OCI-LY1 (cell line): ENCODE measurements around the gene SNAPC4.

Experiments
- H2AFZ ChIP-seq: fragments of 200-600 bp; sonication (generic), shearing (Covaris generic); 2 replicates; pipeline ENCODE4 v1.6.0; 2014; ENCODE audit warnings: antibody characterized with exemption, mild to moderate bottlenecking, low read length
- H3F3A ChIP-seq: fragments of 200-600 bp; sonication (generic), shearing (Covaris generic); 2 replicates; pipeline ENCODE4 v1.6.0; 2014; ENCODE audit warnings: mild to moderate bottlenecking, antibody characterized with exemption, low read length, moderate library complexity; ENCODE audit not compliant: insufficient read depth
- H3K27ac ChIP-seq: fragments of 200-600 bp; sonication (generic); 2 replicates; pipeline ENCODE4 v1.5.1; 2014; ENCODE audit warnings: low read length, mixed run types, mild to moderate bottlenecking, low read depth; ENCODE audit not compliant: poor library complexity, severe bottlenecking
- H3K27me3 ChIP-seq: fragments of 200-600 bp; sonication (generic); 2 replicates; pipeline ENCODE4 v1.6.0; 2014; ENCODE audit warnings: antibody characterized with exemption, mild to moderate bottlenecking, low read length, moderate library complexity; ENCODE audit not compliant: insufficient read depth
- H3K36me3 ChIP-seq: fragments of 200-600 bp; sonication (generic); 2 replicates; pipeline ENCODE4 v1.6.1; 2014; ENCODE audit warnings: mild to moderate bottlenecking, antibody characterized with exemption, low read length, moderate library complexity, mixed read lengths; ENCODE audit not compliant: insufficient read depth
- H3K4me1 ChIP-seq: fragments of 200-600 bp; sonication (generic); 2 replicates; pipeline ENCODE4 v1.5.1; 2014; ENCODE audit warnings: mild to moderate bottlenecking, low read length, moderate library complexity; ENCODE audit not compliant: insufficient read depth, severe bottlenecking
- H3K4me2 ChIP-seq: fragments of 200-600 bp; sonication (generic), shearing (Covaris generic); 2 replicates; pipeline ENCODE4 v1.6.1; 2014; ENCODE audit warnings: low read length
- H3K4me3 ChIP-seq: fragments of 200-600 bp; sonication (generic); 2 replicates; pipeline ENCODE4 v1.5.1; 2014; ENCODE audit warnings: low read length, low read depth, mild to moderate bottlenecking, mixed read lengths; ENCODE audit not compliant: poor library complexity, severe bottlenecking
- H3K79me2 ChIP-seq: fragments of 200-600 bp; shearing (Covaris generic); 2 replicates; pipeline ENCODE4 v1.6.1; 2016; ENCODE audit warnings: mixed run types, low read length, mixed read lengths; ENCODE audit not compliant: insufficient read depth
- H3K9ac ChIP-seq: fragments of 200-600 bp; sonication (generic), shearing (Covaris generic); 2 replicates; pipeline ENCODE4 v1.6.1; 2014; ENCODE audit warnings: mild to moderate bottlenecking, low read length, mixed read lengths
- H3K9me2 ChIP-seq: fragments of 200-600 bp; sonication (generic), shearing (Covaris generic); 2 replicates; pipeline ENCODE4 v1.6.1; 2014; ENCODE audit warnings: low read depth, mild to moderate bottlenecking, low read length, mixed read lengths
- H3K9me3 ChIP-seq: fragments of 200-600 bp; shearing (Covaris generic); 2 replicates; pipeline ENCODE4 v1.6.1; 2014; ENCODE audit warnings: low read length, mixed read lengths
- H4K20me1 ChIP-seq: fragments of 200-600 bp; sonication (generic), shearing (Covaris generic); 2 replicates; pipeline ENCODE4 v1.6.0; 2016; ENCODE audit warnings: mild to moderate bottlenecking, low read length; ENCODE audit not compliant: insufficient read depth
- CTCF ChIP-seq: fragments of 200-600 bp; sonication (generic), shearing (Covaris generic); IDR thresholded peaks from 2 replicates; pipeline ENCODE4 v1.5.1; 2017; ENCODE audit warnings: mild to moderate bottlenecking, antibody characterized with exemption, low read length, moderate library complexity, mixed read lengths
- EZH2 ChIP-seq: fragments of 200-600 bp; sonication (generic), shearing (Covaris generic); IDR thresholded peaks from 2 replicates; pipeline ENCODE4 v1.8.0; 2017; ENCODE audit warnings: borderline replicate concordance, mixed run types, mild to moderate bottlenecking, antibody characterized with exemption, low read length, moderate library complexity, mixed read lengths

The SNAPC4 gene

GRCh38 chr9:136368190-136368589 lies 31.8 kb downstream of the SNAPC4 start:
- no peaks in the 10 kb centered on the region for H3F3A ChIP-seq

GRCh38 chr9:136367296-136368145 lies 32.4 kb downstream of the SNAPC4 start:
- H3K79me2 ChIP-seq, result no peaks in the 10 kb centered on the region
- no peak overlapping the region for H3K4me2 ChIP-seq
- no peak for TF ChIP-seq EZH2
- TF ChIP-seq CTCF, result no peak
- H3K9ac ChIP-seq, result no peak overlapping the region
- H3K9me3 ChIP-seq, result no peaks in the 10 kb centered on the region
- no peaks in the 10 kb centered on the region; the same call in 1 of the 2 replicates for H3K36me3 ChIP-seq
- no peaks in the 10 kb centered on the region for H3K9me2 ChIP-seq
- H3K4me1 ChIP-seq, result peaks cover 9% of the 10 kb centered on the region
- H3K4me3 ChIP-seq, result no peak overlapping the region
- H3K27ac ChIP-seq, result no peak overlapping the region
- no peaks in the 10 kb centered on the region for H3F3A ChIP-seq
- H2AFZ ChIP-seq, result no peak overlapping the region
- peaks cover 10% of the 10 kb centered on the region; the same call in 1 of the 2 replicates for H3K27me3 ChIP-seq
- H4K20me1 ChIP-seq, result no peaks in the 10 kb centered on the region

More at GRCh38 chr9:136368190-136368589, 31.8 kb downstream of the SNAPC4 start:
- no peaks in the 10 kb centered on the region for H4K20me1 ChIP-seq
- H3K4me1 ChIP-seq, result peaks cover 5% of the 10 kb centered on the region
- no peak overlapping the region for H2AFZ ChIP-seq
- H3K36me3 ChIP-seq, result no peaks in the 10 kb centered on the region; the same call in 1 of the 2 replicates
- no peak overlapping the region for H3K4me3 ChIP-seq
- H3K27ac ChIP-seq, result no peak overlapping the region
- no peaks in the 10 kb centered on the region for H3K9me3 ChIP-seq
- TF ChIP-seq EZH2 (no peak), CTCF (no peak)
- no peaks in the 10 kb centered on the region for H3K9me2 ChIP-seq
- H3K79me2 ChIP-seq, result no peaks in the 10 kb centered on the region
- no peak overlapping the region for H3K4me2 ChIP-seq
- H3K27me3 ChIP-seq, result peaks cover 10% of the 10 kb centered on the region; the same call in 1 of the 2 replicates
- no peak overlapping the region for H3K9ac ChIP-seq

GRCh38 chr9:136366826-136367225 lies 33.1 kb downstream of the SNAPC4 start:
- Histone ChIP-seq H3F3A (no peaks in the 10 kb centered on the region), H4K20me1 (no peaks in the 10 kb centered on the region), H3K4me3 (no peak overlapping the region), H2AFZ (no peak overlapping the region), H3K9me2 (no peaks in the 10 kb centered on the region), H3K4me2 (no peak overlapping the region), H3K9ac (no peak overlapping the region), H3K9me3 (no peaks in the 10 kb centered on the region), H3K27ac (no peak overlapping the region), H3K4me1 (peaks cover 11% of the 10 kb centered on the region), H3K79me2 (no peaks in the 10 kb centered on the region), H3K27me3 (peaks cover 10% of the 10 kb centered on the region; the same call in 1 of the 2 replicates), H3K36me3 (no peaks in the 10 kb centered on the region; the same call in 1 of the 2 replicates)
- no peak for TF ChIP-seq EZH2
- TF ChIP-seq CTCF, result no peak
